Kidney (tissue), 14 donors: ENCODE data around the gene BCLAF1. TPM values are rescaled to one million over a fixed set of nuclear protein-coding genes. Genes with fewer than 3 reads are reported as not detected.

Experiments used
- DNase-seq, 5 donors: peaks; one replicate each; pipeline ENCODE4 v3.0.0-alpha.2; 2013 to 2020
- FAIRE-seq: peaks from 2 replicates; lab custom pipeline; 2012; peaks lifted over from hg19 to GRCh38; lab: Jason Lieb, UNC
- H3K27ac ChIP-seq, 2 donors: one replicate each; pipeline ENCODE4 v1.7.0; 2013; ENCODE audit warnings: low read depth in 2 of 2, low read length in 2 of 2, inconsistent platforms in 1 of 2
- H3K27me3 ChIP-seq: one replicate; pipeline ENCODE4 v1.7.1; 2013; ENCODE audit warnings: low read length, inconsistent platforms; ENCODE audit not compliant: control insufficient read depth, insufficient read depth
- H3K36me3 ChIP-seq, 3 donors: one replicate each; pipeline versions ENCODE4 v1.7.0 to v1.7.1; 2013; ENCODE audit warnings: low read length in 3 of 3, control low read depth in 1 of 3, inconsistent platforms in 1 of 3; ENCODE audit not compliant: insufficient read depth in 3 of 3, control insufficient read depth in 2 of 3
- H3K4me1 ChIP-seq, 3 donors: one replicate each; pipeline versions ENCODE4 v1.7.0 to v1.7.1; 2013; ENCODE audit warnings: low read length in 3 of 3, inconsistent platforms in 1 of 3, low read depth in 1 of 3; ENCODE audit not compliant: control insufficient read depth in 2 of 3, insufficient read depth in 2 of 3
- H3K4me3 ChIP-seq, 3 donors: one replicate each; pipeline versions ENCODE4 v1.7.0 to v1.8.1; 2013; ENCODE audit warnings: low read length in 3 of 3, control low read depth in 1 of 3, inconsistent platforms in 1 of 3
- H3K9ac ChIP-seq, 3 donors: one replicate each; pipeline versions ENCODE4 v1.7.0 to v1.7.1; 2013; ENCODE audit warnings: low read length in 3 of 3, control low read depth in 1 of 3, inconsistent platforms in 1 of 3
- H3K9me3 ChIP-seq, 3 donors: one replicate each; pipeline versions ENCODE4 v1.7.0 to v1.7.1; 2013; ENCODE audit warnings: low read length in 3 of 3, control low read depth in 1 of 3, inconsistent platforms in 1 of 3; ENCODE audit not compliant: control insufficient read depth in 2 of 3, insufficient read depth in 1 of 3
- intact Hi-C: fragments of 100-400 bp; cut with DNase I; formaldehyde crosslinking; loops from one replicate; pipeline ENCODE4 v1.11.1; 2022
- polyA plus RNA-seq: library from polyadenylated mRNA; stranded (reverse); fragments of 350-450 nt; fragmentation: Illumina TruSeq; extraction: RNeasy Lipid Tissue Mini Kit (QIAGEN cat#74804); gene quantifications from one replicate; pipeline ENCODE4 v1.2.3, GENCODE V29; 2014; ENCODE audit warnings: low read depth, low replicate concordance; ENCODE audit not compliant: insufficient read depth
- total RNA-seq: library from RNA; stranded (reverse); fragmentation: NEBNext Ultra II Directional; extraction: Animal tissue kit (Norgen Biotek cat#: 25700); gene quantifications from one replicate; pipeline ENCODE4 v1.2.1, GENCODE V29; 2021
- TF ChIP-seq, protein P1 (sequence below): IDR thresholded peaks from 3 replicates; pipeline ENCODE4 v1.5.1; 2012; ENCODE audit warnings: mild to moderate bottlenecking, moderate library complexity, borderline replicate concordance; ENCODE audit not compliant: insufficient read depth; ENCODE audit errors: extremely low read depth
- donor health status: control.
- donor health status: control.
- donor health status: control.
- donor health status: control.
- donor health status: control.
- donor health status: DM: yes; HTN: yes; CAD: no.
- donor health status: Normal renal cell carcinoma (clear cell type).

BCLAF1 gene
- total and polyA plus RNA-seq, 2 donors from 2014 or later = 18.3 to 132 TPM

DNA sequence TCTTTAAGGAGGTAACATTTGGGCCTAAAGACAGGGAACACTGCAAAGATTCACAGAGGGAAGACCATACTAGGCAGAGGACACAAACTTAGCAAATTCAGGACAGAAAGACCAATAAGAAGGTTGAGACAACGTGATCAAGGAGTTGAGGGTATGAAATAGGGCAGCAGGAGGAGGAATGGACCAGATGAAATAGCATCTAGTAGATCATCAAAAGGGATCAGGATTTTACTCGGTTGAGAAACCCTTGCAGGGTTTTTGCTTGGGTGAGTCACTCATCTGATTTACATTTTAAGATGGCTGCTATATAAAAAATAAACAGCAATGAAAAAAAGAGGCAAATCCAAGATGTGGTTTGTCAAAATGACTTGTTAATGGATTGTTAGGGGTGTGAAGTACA is 4.7 kb downstream of the BCLAF1 start:
- FAIRE-seq = no peak

DNA sequence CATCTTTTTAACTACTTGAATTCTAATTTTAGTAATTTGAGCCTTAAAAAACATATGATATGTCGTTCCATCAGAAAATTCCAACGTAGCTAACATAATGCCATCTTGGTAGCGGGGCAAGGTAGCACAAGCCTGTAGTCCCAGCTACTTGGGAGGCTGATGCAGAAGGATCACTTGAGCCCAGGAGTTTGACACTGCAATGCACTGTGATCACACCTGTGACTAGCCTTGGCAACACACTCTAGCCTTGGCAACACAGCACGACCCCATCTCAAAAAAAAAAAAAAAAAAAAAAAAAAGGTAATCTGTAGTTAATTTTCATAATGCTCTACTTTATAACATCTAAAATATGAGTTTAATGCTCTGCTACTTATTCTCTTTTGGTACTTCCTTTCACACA is 6.7 kb downstream of the BCLAF1 start:
- H3K4me3 ChIP-seq = no peak overlapping the region

More for the DNA sequence above, 4.7 kb downstream of the BCLAF1 start:
- Histone ChIP-seq H3K9me3 (no peaks in the 10 kb centered on the region), H3K9ac (no peak overlapping the region), H3K27ac (no peak overlapping the region), H3K4me3 (no peak overlapping the region), H3K36me3 (peaks cover 0 to 5% (median 0%) of the 10 kb centered on the region in 3 donors), H3K4me1 (peaks cover 2 to 35% (median 24%) of the 10 kb centered on the region in 3 donors), H3K27me3 (no peaks in the 10 kb centered on the region)
- no peak for DNase-seq
- intact Hi-C loops = no loop called here
- TF ChIP-seq, protein P1, sequence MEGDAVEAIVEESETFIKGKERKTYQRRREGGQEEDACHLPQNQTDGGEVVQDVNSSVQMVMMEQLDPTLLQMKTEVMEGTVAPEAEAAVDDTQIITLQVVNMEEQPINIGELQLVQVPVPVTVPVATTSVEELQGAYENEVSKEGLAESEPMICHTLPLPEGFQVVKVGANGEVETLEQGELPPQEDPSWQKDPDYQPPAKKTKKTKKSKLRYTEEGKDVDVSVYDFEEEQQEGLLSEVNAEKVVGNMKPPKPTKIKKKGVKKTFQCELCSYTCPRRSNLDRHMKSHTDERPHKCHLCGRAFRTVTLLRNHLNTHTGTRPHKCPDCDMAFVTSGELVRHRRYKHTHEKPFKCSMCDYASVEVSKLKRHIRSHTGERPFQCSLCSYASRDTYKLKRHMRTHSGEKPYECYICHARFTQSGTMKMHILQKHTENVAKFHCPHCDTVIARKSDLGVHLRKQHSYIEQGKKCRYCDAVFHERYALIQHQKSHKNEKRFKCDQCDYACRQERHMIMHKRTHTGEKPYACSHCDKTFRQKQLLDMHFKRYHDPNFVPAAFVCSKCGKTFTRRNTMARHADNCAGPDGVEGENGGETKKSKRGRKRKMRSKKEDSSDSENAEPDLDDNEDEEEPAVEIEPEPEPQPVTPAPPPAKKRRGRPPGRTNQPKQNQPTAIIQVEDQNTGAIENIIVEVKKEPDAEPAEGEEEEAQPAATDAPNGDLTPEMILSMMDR = no peak

DNA sequence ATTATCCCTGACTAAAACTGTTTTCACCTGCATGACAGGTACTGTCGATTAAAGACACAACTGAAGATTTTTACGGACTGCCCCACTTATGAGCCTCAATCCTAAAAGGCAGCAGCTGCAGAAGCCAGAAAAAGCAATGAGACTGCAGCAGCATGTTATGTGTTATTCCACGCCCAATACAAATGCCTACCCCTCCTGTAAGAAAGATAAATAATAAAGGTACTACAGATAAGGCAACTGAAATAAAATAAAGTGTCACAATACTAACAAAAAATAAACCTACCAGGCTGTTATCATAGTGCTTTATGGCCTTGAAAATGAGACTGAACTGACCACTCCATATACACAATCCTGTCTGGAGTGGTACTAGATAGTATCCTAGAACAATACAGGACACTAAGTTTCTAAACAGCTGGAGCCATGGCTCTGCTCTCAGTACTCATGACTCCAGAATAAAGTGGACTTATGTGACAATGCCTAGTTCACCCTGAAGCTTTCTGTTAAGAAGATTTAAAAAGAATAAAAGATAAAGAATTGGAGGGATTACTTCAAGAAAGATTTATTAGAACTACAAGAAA is 9.5 kb downstream of the BCLAF1 start:
- no peak overlapping the region for H3K27ac ChIP-seq
- TF ChIP-seq, protein P1 = no peak
- intact Hi-C loops = no loop called here
- peaks cover 0 to 31% (median 18%) of the 10 kb centered on the region in 3 donors for H3K4me1 ChIP-seq
- no peaks in the 10 kb centered on the region for H3K9me3 ChIP-seq
- H3K27me3 ChIP-seq = no peaks in the 10 kb centered on the region
- FAIRE-seq = no peak
- H3K4me3 ChIP-seq = no peak overlapping the region
- no peak overlapping the region for H3K9ac ChIP-seq
- no peak for DNase-seq
- peaks cover 6 to 12% (median 8%) of the 10 kb centered on the region in 3 donors for H3K36me3 ChIP-seq

More for the DNA sequence above, 6.7 kb downstream of the BCLAF1 start:
- FAIRE-seq (no peak), DNase-seq (no peak)
- TF ChIP-seq, protein P1 = no peak
- Histone ChIP-seq H3K9ac (no peak overlapping the region), H3K27ac (no peak overlapping the region), H3K9me3 (no peaks in the 10 kb centered on the region), H3K4me1 (peaks cover under 1 to 36% (median 23%) of the 10 kb centered on the region in 3 donors), H3K36me3 (peaks cover 0 to 8% (median 2%) of the 10 kb centered on the region in 3 donors), H3K27me3 (no peaks in the 10 kb centered on the region)
- intact Hi-C loops = no loop called here
